ENCODE data around the gene SNIP1. TPM values are rescaled to one million over a fixed set of nuclear protein-coding genes. Genes with fewer than 3 reads are reported as not detected.
"Not testable (repeated sequence)": the region's sequence is repeated elsewhere in the genome, so short reads cannot be mapped to it uniquely, and the experiment has no call there.

SNIP1 gene
- total RNA-seq, 1 donor from 2014 or later = 14.4 TPM

GRCh38 chr1:37561133-37562132 lies 7.3 kb upstream of the SNIP1 start:
- no peak for DNase-seq (ENCODE audit: low spot score in 2 of 2)
- peak; percentile 16 to 38 (median 27) for TF ChIP-seq CTCF (IDR thresholded peaks at IDR 0.05)
- Histone ChIP-seq H3K27me3 (no peaks in the 10 kb centered on the region), H3K27ac (no peak overlapping the region), H3K36me3 (peaks cover 11 to 19% of the 10 kb centered on the region in 2 donors), H3K4me3 (no peak overlapping the region), H3K9me3 (no peaks in the 10 kb centered on the region), H3K4me1 (peaks cover 0 to 9% of the 10 kb centered on the region in 2 donors)
- intact Hi-C loops (cut with DNase I) = no loop called here

GRCh38 chr1:37560401-37561132 lies 6.5 kb upstream of the SNIP1 start:
- no peak for TF ChIP-seq CTCF (IDR thresholded peaks at IDR 0.05)
- Histone ChIP-seq H3K36me3 (peaks cover 5 to 10% of the 10 kb centered on the region in 2 donors), H3K27ac (no peak overlapping the region), H3K27me3 (no peaks in the 10 kb centered on the region), H3K4me3 (no peak overlapping the region), H3K9me3 (no peaks in the 10 kb centered on the region), H3K4me1 (peaks cover 0 to 11% of the 10 kb centered on the region in 2 donors)
- no peak for DNase-seq (ENCODE audit: low spot score in 2 of 2)
- intact Hi-C loops (cut with DNase I) = no loop called here

DNA sequence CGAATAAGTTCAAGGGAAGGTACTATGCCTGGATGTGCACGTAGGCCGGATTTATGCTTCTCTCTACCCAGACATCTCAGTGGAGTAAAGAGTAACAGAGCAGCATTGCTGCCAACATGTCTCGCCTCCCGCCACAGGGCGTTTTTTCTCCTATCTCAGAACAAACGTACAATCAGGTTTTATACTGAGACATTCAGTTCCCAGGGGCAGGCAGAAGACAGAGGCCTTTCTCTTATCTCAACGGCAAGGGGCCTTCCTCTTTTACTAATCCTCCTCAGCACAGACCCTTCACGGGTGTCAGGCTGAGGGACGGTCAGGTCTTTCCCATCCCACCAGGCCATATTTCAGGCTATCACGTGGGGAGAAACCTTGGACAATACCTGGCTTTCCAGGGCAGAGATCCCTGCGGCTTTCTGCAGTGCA lies 5.9 kb upstream of the SNIP1 start:
- intact Hi-C loops (cut with DNase I) = loop anchor here (5.0 to 10.0 kb wide), 3 partner anchors 88 to 455 kb away; partner anchors contain the start of genes CDCA8, UTP11 and ZC3H12A
- H3K36me3 ChIP-seq, H3K4me3 ChIP-seq: not testable (repeated sequence)

DNA sequence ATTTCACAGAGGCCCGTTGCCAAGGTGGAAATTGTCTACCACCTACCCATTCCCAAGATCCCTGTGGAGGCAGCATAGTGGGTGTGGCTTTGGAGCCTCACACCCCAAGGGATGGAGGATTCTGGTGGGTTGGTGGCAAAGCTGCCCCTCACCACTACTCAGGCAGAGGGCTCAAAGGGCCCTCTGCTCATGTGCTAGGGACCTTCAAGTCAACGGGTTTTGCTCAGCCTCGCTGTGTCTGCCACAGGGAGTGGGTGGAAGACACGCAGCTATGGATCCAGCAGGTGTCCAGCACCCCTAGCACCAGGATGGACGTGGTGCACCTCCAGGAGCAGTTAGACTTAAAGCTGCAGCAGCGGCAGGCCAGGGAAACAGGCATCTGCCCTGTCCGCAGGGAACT lies 5.0 kb upstream of the SNIP1 start:
- Histone ChIP-seq H3K4me1 (peaks cover 0 to 11% of the 10 kb centered on the region in 2 donors), H3K36me3 (no peaks in the 10 kb centered on the region), H3K27me3 (no peaks in the 10 kb centered on the region), H3K27ac (no peak overlapping the region), H3K9me3 (no peaks in the 10 kb centered on the region), H3K4me3 (no peak overlapping the region)
- DNase-seq (ENCODE audit: low spot score in 2 of 2) = no peak
- intact Hi-C loops (cut with DNase I) = loop anchor here (5.0 to 10.0 kb wide), 3 partner anchors 87 to 456 kb away; partner anchors contain the start of genes CDCA8, UTP11 and ZC3H12A
- no peak for TF ChIP-seq CTCF (IDR thresholded peaks at IDR 0.05)

More for the DNA sequence above, 5.9 kb upstream of the SNIP1 start:
- not testable (repeated sequence) for H3K27ac ChIP-seq; DNase-seq (ENCODE audit: low spot score in 2 of 2); H3K27me3 ChIP-seq; H3K9me3 ChIP-seq
- peaks cover 0 to 11% of the 10 kb centered on the region in 2 donors for H3K4me1 ChIP-seq

GRCh38 chr1:37558411-37558810 lies 4.3 kb upstream of the SNIP1 start:
- intact Hi-C loops (cut with DNase I) = loop anchor here (5.0 to 10.0 kb wide), 3 partner anchors 86 to 456 kb away; partner anchors contain the start of genes CDCA8, UTP11 and ZC3H12A
- Histone ChIP-seq H3K27me3 (no peaks in the 10 kb centered on the region), H3K4me1 (peaks cover 1 to 11% of the 10 kb centered on the region in 2 donors), H3K9me3 (no peaks in the 10 kb centered on the region), H3K27ac (no peak overlapping the region), H3K36me3 (no peaks in the 10 kb centered on the region), H3K4me3 (no peak overlapping the region)
- TF ChIP-seq CTCF (IDR thresholded peaks at IDR 0.05) = no peak
- no peak for DNase-seq (ENCODE audit: low spot score in 2 of 2)
